ENCODE data around the gene MT1H. TPM values are rescaled to one million over a fixed set of nuclear protein-coding genes. Genes with fewer than 3 reads are reported as not detected.
"Not testable (repeated sequence)": the region's sequence is repeated elsewhere in the genome, so short reads cannot be mapped to it uniquely, and the experiment has no call there.

MT1H gene
- total RNA-seq, 3 donors from 2014 or later: not detected

DNA sequence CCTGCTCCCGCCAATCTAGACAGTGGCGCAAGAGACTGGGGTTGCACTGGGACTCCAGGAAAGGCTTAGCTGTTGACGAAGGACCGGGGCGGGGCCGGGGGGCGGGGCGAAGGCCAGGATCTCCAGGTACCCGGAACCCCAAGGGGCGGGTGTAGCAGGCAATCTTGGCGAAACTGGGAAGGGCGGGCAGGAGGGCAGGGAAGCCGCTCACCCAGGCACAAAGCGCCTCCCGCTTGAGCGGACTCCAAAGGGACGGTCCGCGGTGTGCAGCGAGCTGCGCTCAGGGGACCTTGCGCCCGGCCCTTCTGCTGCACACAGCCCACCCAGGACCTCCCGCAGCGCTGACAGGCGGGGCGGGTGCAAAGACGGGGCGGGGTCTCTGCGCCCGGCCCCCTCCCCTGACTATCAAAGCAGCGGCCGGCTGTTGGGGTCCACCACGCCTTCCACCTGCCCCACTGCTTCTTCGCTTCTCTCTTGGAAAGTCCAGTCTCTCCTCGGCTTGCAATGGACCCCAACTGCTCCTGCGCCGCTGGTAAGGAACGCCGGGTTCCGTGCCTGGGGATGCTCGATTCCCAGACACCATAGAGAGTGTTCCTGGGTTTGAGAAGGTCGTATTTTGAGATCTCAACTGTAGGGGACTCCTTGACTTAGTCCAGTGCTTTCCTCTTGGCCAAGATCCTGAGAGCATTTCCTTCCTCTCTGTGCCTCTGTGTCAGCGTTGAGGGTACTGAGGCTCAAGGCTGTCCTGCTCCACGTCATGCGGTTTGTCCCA, 11.9 kb upstream of the MT1H start, which contains the start of gene MT1F:
Gene MT1F (plus strand): TSS at position 405 of the 772 bp plus-strand sequence. CDS start 100 bp downstream, at position 505.
- H3K9me3 ChIP-seq: no peaks in the 10 kb centered on the region
- H3K4me3 ChIP-seq: peak within 1 kb of the TSS; percentile 43 to 92 (median 77)
- H3K27me3 ChIP-seq: peaks cover 0 to 1% of the 10 kb centered on the region in 2 donors
- peak; percentile 95 to 96 for DNase-seq (ENCODE audit: low spot score in 2 of 2)
- intact Hi-C loops (cut with DNase I; ENCODE audit: low total_unique reads): no loop called here
- H3K27ac ChIP-seq: peak within 1 kb of the TSS; percentile 80 to 94
- TF ChIP-seq, protein P1, sequence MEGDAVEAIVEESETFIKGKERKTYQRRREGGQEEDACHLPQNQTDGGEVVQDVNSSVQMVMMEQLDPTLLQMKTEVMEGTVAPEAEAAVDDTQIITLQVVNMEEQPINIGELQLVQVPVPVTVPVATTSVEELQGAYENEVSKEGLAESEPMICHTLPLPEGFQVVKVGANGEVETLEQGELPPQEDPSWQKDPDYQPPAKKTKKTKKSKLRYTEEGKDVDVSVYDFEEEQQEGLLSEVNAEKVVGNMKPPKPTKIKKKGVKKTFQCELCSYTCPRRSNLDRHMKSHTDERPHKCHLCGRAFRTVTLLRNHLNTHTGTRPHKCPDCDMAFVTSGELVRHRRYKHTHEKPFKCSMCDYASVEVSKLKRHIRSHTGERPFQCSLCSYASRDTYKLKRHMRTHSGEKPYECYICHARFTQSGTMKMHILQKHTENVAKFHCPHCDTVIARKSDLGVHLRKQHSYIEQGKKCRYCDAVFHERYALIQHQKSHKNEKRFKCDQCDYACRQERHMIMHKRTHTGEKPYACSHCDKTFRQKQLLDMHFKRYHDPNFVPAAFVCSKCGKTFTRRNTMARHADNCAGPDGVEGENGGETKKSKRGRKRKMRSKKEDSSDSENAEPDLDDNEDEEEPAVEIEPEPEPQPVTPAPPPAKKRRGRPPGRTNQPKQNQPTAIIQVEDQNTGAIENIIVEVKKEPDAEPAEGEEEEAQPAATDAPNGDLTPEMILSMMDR (IDR thresholded peaks at IDR 0.05): no peak
- peak in 2 of 3 donors; percentile 10 to 29 for TF ChIP-seq POLR2AphosphoS5 (IDR thresholded peaks at IDR 0.05)
- H3K4me1 ChIP-seq: peaks cover 3 to 7% of the 10 kb centered on the region in 2 donors
- no peaks in the 10 kb centered on the region for H3K36me3 ChIP-seq

DNA sequence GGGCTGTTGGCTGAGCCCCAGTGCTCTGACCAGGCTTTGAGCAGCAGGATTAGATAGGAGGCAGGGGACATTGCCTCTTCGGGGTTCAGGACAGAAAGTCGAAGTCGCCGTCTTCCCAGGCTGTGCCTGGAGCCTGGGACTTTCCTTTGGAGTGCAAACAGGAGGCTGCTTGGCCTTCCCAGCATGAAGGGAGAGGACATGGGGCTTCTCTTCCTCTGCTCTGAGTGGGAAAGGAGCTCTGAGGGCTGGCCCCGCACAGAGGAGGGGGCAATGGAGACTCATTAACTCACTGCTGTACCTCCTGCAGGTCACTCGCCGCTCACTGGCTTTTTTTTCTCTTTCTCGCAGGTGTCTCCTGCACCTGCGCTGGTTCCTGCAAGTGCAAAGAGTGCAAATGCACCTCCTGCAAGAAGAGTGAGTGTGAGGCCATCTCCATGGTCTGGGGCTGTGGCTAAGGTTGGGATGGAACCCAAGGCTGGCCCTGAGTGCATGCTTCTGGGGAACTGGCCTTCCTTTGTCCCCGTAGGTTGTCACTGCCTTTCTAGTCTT, 11.2 kb upstream of the MT1H start:
- Histone ChIP-seq H3K27ac (peak overlapping the region; percentile 80 to 94), H3K9me3 (no peaks in the 10 kb centered on the region), H3K36me3 (no peaks in the 10 kb centered on the region), H3K4me3 (peak overlapping the region; percentile 43 to 92 (median 77)), H3K27me3 (peaks cover 2 to 5% of the 10 kb centered on the region in 2 donors), H3K4me1 (peaks cover 3 to 7% of the 10 kb centered on the region in 2 donors)
- DNase-seq (ENCODE audit: low spot score in 2 of 2): no peak
- no peak for TF ChIP-seq POLR2AphosphoS5 (IDR thresholded peaks at IDR 0.05)
- TF ChIP-seq, protein P1 (IDR thresholded peaks at IDR 0.05): no peak
- TF ChIP-seq POLR2A (IDR thresholded peaks at IDR 0.05): no peak
- intact Hi-C loops (cut with DNase I; ENCODE audit: low total_unique reads): no loop called here

DNA sequence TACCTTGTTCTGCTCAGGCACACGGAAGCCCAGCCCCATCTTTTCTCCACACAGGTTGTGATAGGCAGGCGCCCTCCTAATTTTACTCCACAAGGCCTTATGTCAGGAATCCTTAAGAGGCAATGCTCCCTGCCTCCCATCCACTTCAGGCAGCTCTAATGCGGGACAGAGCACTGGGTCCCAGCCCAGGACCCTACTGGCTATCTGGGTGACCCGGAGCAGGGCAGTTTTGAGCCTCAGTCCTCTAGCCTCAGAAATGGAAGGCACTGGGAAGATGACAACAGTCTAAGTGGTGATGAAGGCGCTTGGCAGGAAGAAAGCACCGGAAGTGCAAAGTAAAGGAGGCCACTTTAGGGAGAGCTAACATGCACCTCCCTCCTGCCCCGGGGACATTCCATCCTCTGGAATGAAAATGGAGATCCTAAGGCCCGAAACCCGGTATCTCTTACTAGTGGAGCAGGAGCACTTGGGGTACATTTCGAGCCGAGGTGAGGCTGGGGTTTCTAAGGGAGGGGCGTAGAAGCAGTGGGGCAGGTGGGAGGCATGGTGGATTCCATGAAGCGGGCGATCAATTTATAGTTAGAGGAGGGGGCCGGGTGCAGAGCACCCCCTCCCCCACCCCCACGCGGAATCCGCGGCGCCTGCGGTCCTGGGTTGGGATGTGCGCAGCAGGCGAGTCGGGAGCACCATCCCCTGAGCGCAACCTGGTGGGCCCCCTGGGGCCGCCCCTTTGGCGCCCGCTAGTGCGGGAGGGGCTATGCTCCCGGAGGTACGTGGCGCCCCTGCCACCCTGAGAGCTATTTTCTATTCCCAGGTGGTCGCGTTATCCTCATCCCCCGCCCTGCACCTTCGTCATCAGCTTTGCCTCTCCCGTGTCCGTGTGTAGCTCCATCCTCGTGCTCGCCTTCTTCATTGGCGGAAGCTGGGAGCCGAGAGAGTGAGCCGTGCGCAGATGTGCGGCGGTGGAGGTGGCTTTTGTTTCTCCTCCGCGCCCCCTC, 7.0 kb upstream of the MT1H start:
- intact Hi-C loops (cut with DNase I; ENCODE audit: low total_unique reads): loop anchor here (10.0 kb wide), 1 partner anchor 1918 kb away; no protein-coding TSS in a partner anchor
- TF ChIP-seq POLR2A (IDR thresholded peaks at IDR 0.05): no peak
- TF ChIP-seq, protein P1 (IDR thresholded peaks at IDR 0.05): no peak
- no peak for TF ChIP-seq POLR2AphosphoS5 (IDR thresholded peaks at IDR 0.05)
- no peak for DNase-seq (ENCODE audit: low spot score in 2 of 2)
- H3K27ac ChIP-seq: peak overlapping the region; percentile 33 to 55
- peaks cover 2 to 5% of the 10 kb centered on the region in 2 donors for H3K27me3 ChIP-seq
- H3K4me3 ChIP-seq: peak overlapping the region in 2 of 3 donors; percentile 51 to 66
- no peaks in the 10 kb centered on the region for H3K9me3 ChIP-seq
- peaks cover 3 to 7% of the 10 kb centered on the region in 2 donors for H3K4me1 ChIP-seq
- no peaks in the 10 kb centered on the region for H3K36me3 ChIP-seq

DNA sequence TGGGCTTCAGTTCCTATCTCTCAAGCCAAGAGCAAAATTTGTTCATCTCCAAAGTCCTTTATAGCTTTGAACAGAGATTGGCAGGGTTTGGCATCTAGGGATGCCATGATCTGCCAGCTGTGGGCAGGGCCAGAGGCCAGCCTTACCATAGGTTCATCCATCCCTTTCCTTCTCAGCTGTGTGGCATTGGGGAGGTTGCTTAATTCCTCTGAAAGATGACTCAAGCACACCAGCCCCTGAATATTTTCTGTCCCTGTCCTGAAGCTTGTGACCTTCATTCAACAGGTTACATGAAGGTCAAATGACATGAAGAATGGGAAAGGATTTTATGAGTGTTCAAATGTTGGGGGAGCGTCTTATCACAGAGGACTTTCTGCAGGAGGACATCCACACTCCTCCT, 5.1 kb upstream of the MT1H start:
- intact Hi-C loops (cut with DNase I; ENCODE audit: low total_unique reads): loop anchor here (10.0 kb wide), 1 partner anchor 1920 kb away; no protein-coding TSS in a partner anchor
- TF ChIP-seq, protein P1 (IDR thresholded peaks at IDR 0.05): no peak
- TF ChIP-seq POLR2A (IDR thresholded peaks at IDR 0.05): no peak
- TF ChIP-seq POLR2AphosphoS5 (IDR thresholded peaks at IDR 0.05): no peak
- Histone ChIP-seq H3K36me3 (no peaks in the 10 kb centered on the region), H3K27ac (peak overlapping the region in 1 of 2 donors; percentile 2), H3K9me3 (no peaks in the 10 kb centered on the region), H3K27me3 (peaks cover 2 to 14% of the 10 kb centered on the region in 2 donors), H3K4me1 (no peaks in the 10 kb centered on the region), H3K4me3 (no peak overlapping the region)
- DNase-seq (ENCODE audit: low spot score in 2 of 2): no peak

DNA sequence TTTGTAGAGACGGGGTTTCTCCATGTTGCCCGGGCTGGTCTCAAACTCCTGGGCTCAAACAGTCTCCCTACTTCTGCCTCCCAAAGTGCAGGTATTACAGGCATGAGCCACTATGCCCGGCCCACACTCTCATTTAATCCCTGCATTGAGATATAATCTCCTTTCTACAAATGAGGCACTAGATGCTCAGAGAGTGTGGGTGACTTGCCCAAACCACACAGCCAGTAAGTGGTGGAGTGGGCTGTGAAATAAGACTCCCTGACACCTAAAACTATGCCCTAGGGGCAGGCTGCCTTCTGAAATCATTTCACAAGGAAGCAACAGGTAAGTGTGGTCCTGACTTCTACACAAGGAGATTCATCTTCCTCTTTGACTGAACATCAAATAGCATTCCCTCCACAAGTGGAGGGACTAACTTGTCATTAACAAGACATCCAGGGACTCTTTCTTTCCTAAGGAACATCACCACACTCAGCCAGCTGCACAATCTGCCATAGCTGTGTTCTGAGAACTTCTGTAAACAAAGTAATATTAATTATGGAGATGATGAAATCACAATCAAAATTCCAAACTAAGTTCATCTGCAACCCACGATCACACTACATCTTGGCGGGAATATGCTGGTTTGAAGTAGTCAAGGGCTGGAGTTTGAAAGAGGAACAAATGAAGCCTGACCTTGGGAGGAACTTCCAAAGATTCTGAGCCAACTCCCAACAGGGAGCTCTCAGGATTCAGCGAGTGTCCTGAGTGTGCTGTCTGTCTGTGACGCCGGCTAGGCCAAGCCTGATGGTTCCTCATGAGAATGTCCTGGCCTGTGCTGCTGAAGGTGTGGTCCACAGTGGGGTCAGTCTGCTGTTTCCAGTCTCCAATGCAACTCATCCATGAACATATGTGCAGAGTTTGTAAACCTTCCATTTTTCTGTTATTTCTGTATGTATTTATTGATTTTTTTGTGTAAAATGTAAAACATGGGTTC, 4.0 kb upstream of the MT1H start:
- not testable (repeated sequence) for H3K27ac ChIP-seq; H3K9me3 ChIP-seq; DNase-seq (ENCODE audit: low spot score in 2 of 2); H3K4me1 ChIP-seq; H3K36me3 ChIP-seq; H3K4me3 ChIP-seq
- peaks cover 2 to 23% of the 10 kb centered on the region in 2 donors for H3K27me3 ChIP-seq
- intact Hi-C loops (cut with DNase I; ENCODE audit: low total_unique reads): loop anchor here (10.0 kb wide), 1 partner anchor 1921 kb away; no protein-coding TSS in a partner anchor

Measured in breast epithelium (tissue), 4 donors.